Fibroblast of lung (primary cell): Measurements from ENCODE around the gene BAG5.

Experiments used
- EZH2 ChIP-seq: IDR thresholded peaks from 2 replicates; pipeline ENCODE4 v1.5.1; 2012; ENCODE audit warnings: low read length, control low read depth, mild to moderate bottlenecking; ENCODE audit errors: missing control alignments
- TF ChIP-seq, protein P1 (sequence below), 2 donors: IDR thresholded peaks in 1 of 2; conservative IDR thresholded peaks in 1 of 2; 1 replicate in 1 of 2; 2 replicates in 1 of 2; pipeline ENCODE4 v1.5.1; 2011 to 2012; ENCODE audit warnings: low read length in 2 of 2, control low read depth in 1 of 2, inconsistent platforms in 1 of 2, low read depth in 1 of 2, mild to moderate bottlenecking in 1 of 2

DNA sequence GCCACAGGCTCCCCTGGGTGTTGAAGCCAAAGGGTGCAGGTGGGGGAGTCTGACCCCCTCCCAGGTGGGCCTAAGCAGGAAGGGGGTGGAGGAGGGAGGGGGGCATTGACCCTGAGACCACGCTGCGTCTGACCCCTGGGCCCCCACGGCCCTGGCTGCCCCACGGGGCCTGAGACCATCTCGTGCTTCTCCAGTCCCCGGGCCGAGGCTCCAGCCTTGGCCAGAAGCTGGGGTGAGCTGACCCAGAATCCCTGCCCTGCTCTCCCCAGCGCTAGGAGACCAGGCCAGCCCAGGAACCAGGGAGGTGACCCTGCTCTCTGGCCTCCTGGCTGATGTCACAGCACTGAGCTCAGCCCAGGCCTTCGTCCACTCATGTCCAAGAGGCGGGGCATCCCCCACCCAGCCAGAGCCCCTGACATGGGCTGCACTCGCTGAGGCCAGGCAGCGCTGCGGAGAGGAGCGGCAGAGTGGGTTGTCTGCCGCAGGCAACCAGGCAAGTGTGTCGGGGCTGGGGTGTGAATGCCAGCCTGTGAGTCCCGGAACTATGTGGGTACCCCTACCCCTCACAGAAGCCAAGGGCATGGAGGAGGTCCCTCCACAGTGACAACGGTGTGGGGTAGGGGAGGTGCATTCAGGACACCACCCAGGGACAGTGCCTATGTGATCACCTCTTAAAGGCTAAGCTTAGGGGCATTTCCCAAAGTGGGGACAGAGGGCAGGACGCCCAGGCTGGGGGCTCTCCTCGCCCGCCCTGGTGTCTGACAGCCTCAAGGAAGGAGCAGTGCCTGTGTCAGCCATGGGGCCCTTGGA, 27.2 kb downstream of the BAG5 start:
- TF ChIP-seq, protein P1, sequence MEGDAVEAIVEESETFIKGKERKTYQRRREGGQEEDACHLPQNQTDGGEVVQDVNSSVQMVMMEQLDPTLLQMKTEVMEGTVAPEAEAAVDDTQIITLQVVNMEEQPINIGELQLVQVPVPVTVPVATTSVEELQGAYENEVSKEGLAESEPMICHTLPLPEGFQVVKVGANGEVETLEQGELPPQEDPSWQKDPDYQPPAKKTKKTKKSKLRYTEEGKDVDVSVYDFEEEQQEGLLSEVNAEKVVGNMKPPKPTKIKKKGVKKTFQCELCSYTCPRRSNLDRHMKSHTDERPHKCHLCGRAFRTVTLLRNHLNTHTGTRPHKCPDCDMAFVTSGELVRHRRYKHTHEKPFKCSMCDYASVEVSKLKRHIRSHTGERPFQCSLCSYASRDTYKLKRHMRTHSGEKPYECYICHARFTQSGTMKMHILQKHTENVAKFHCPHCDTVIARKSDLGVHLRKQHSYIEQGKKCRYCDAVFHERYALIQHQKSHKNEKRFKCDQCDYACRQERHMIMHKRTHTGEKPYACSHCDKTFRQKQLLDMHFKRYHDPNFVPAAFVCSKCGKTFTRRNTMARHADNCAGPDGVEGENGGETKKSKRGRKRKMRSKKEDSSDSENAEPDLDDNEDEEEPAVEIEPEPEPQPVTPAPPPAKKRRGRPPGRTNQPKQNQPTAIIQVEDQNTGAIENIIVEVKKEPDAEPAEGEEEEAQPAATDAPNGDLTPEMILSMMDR (conservative IDR thresholded peaks at IDR 0.05 in 1 of 2, IDR thresholded peaks at IDR 0.05 in 1 of 2; ENCODE audit: low read depth in 1 of 2, low read length in 2 of 2) = no peak
- no peak for TF ChIP-seq EZH2
